Psoas muscle (tissue), 8 donors: ENCODE data around the gene FXR1. TPM values are rescaled to one million over a fixed set of nuclear protein-coding genes. Genes with fewer than 3 reads are reported as not detected.

Experiments
- ATAC-seq, 4 donors: fragments of 200-7000 bp; cut with Tn5 transposase; one replicate each; pipeline ENCODE4 v1.9.1; 2020; ENCODE audit warnings: moderate library complexity in 3 of 4, mild to moderate bottlenecking in 2 of 4
- DNase-seq, 2 donors: peaks; one replicate each; pipeline ENCODE4 v3.0.0-alpha.2; 2020
- H3K27ac ChIP-seq: fragments of 200-600 bp; one replicate; pipeline ENCODE4 v1.8.0; 2022
- H3K27me3 ChIP-seq, 3 donors: fragments of 200-600 bp in 1 of 3; one replicate each; pipeline versions ENCODE4 v1.6.1 to v1.8.0; 2013 to 2022; ENCODE audit warnings: low read length in 2 of 3, mild to moderate bottlenecking in 2 of 3, moderate library complexity in 1 of 3; ENCODE audit not compliant: insufficient read depth in 3 of 3
- H3K36me3 ChIP-seq, 2 donors: fragments of 200-600 bp in 1 of 2; one replicate each; pipeline versions ENCODE4 v1.6.1 to v1.8.0; 2013 to 2022; ENCODE audit warnings: low read depth in 1 of 2, mild to moderate bottlenecking in 1 of 2, moderate library complexity in 1 of 2; ENCODE audit not compliant: insufficient read depth in 1 of 2
- H3K4me1 ChIP-seq: fragments of 200-600 bp; one replicate; pipeline ENCODE4 v1.8.0; 2022
- H3K4me3 ChIP-seq: fragments of 200-600 bp; one replicate; pipeline ENCODE4 v1.8.0; 2022; ENCODE audit warnings: mild to moderate bottlenecking
- H3K9me3 ChIP-seq: fragments of 200-600 bp; one replicate; pipeline ENCODE4 v1.8.0; 2022
- CTCF ChIP-seq: fragments of 200-600 bp; IDR thresholded peaks from one replicate; pipeline ENCODE4 v1.8.0; 2022; ENCODE audit warnings: antibody characterized with exemption
- WGBS, 3 donors: extraction: QIAGEN DNeasy Blood & Tissue Kit; methylation state at CpG; one replicate each; pipeline versions ENCODE4 v1.1.6 to v1.1.7; 2013; 5-methylcytosine and 5-hydroxymethylcytosine counted together
- intact Hi-C, 2 donors: fragments of 100-400 bp; cut with DNase I; formaldehyde crosslinking; loops; one replicate each; pipeline versions ENCODE4 v1.11.0 to v1.14.2; 2022
- polyA plus RNA-seq, 3 donors: library from polyadenylated mRNA; stranded (reverse); fragments of 200-250 nt; gene quantifications; one replicate each; pipeline ENCODE4 v1.2.3, GENCODE V29; 2013
- total RNA-seq, 4 donors: library from RNA; stranded (reverse); fragmentation: NEBNext Ultra II Directional in 2 of 4; extraction: Animal tissue kit (Norgen Biotek cat#: 25700) in 2 of 4; gene quantifications; one replicate each; pipeline versions ENCODE4 v1.2.1 to v1.2.4, GENCODE V29; 2021 to 2023
- donor health status: healthy with polysubstance abuse.
- donor health status: DM: no; HTN: no; CAD: no; lungs with moderate emphysema.
- donor health status: Bipolar disorder and iron deficiency.
- donor health status: healthy.
- donor health status: DM: yes; HTN: yes; CAD: no.
- donor health status: DM: no; HTN: no; CAD: no.
- donor health status: DM: no; HTN: no; CAD: no.
- donor health status: DM: yes; HTN: yes; CAD: no.

The FXR1 gene
- total and polyA plus RNA-seq, 7 donors, result 199 to 779 (median 674) TPM

- no peaks in the 10 kb centered on the region for H3K27me3 ChIP-seq
- H3K4me1 ChIP-seq, result peaks cover 49% of the 10 kb centered on the region
- DNase-seq (no peak), ATAC-seq (peak in 3 of 4 donors; percentile 45 to 73 (median 55))
- no peaks in the 10 kb centered on the region for H3K9me3 ChIP-seq
- WGBS, 3 donors, result 7 to 10% (median 7%) methylated on average over 19 of the region's 19 CpGs
- H3K4me3 ChIP-seq, result peak overlapping the region; percentile 80
- peaks cover 0 to 7% of the 10 kb centered on the region in 2 donors for H3K36me3 ChIP-seq
- H3K27ac ChIP-seq, result peak overlapping the region; percentile 96
- intact Hi-C loops, result loop anchor here (2.0 to 5.0 kb wide), 5 partner anchors 39 to 106 kb away; partner anchors contain the start of gene DNAJC19 (in 2 of the 2)
- TF ChIP-seq CTCF, result no peak
These were observed 1.3 kb downstream of the FXR1 start for GRCh38 chr3:180913581-180914404.

GRCh38 chr3:180918542-180918941 is 6.1 kb downstream of the FXR1 start:
- Histone ChIP-seq H3K4me3 (no peak overlapping the region), H3K27ac (peak overlapping the region; percentile 14), H3K9me3 (no peaks in the 10 kb centered on the region), H3K27me3 (no peaks in the 10 kb centered on the region), H3K4me1 (peaks cover 90% of the 10 kb centered on the region), H3K36me3 (peaks cover 0 to 7% of the 10 kb centered on the region in 2 donors)
- intact Hi-C loops, result no loop called here
- WGBS, 3 donors, result 14 to 23% (median 15%) methylated on average over 1 of the region's 1 CpG
- TF ChIP-seq CTCF, result no peak
- DNase-seq, result no peak
- ATAC-seq, result no peak

GRCh38 chr3:180922242-180922641 is 9.8 kb downstream of the FXR1 start:
- Histone ChIP-seq H3K4me3 (no peak overlapping the region), H3K36me3 (no peaks in the 10 kb centered on the region), H3K27me3 (no peaks in the 10 kb centered on the region), H3K9me3 (no peaks in the 10 kb centered on the region), H3K27ac (no peak overlapping the region), H3K4me1 (peaks cover 86% of the 10 kb centered on the region)
- TF ChIP-seq CTCF, result no peak
- DNase-seq (no peak), ATAC-seq (no peak)
- intact Hi-C loops, result no loop called here

GRCh38 chr3:180923561-180923960 is 11.1 kb downstream of the FXR1 start:
- Histone ChIP-seq H3K4me3 (no peak overlapping the region), H3K4me1 (peaks cover 79% of the 10 kb centered on the region), H3K27ac (no peak overlapping the region), H3K36me3 (no peaks in the 10 kb centered on the region), H3K27me3 (no peaks in the 10 kb centered on the region), H3K9me3 (peaks cover 5% of the 10 kb centered on the region)
- intact Hi-C loops, result no loop called here
- 56 to 88% (median 63%) methylated on average over 4 of the region's 4 CpGs for WGBS, 3 donors
- DNase-seq (no peak), ATAC-seq (no peak)
- TF ChIP-seq CTCF, result no peak
